NOMO-1 (cell line): Measurements from ENCODE around the gene ZNF101.

Experiments
- DNase-seq, 2 experiments: peaks; one replicate each; lab custom pipeline; 2025; ENCODE audit not compliant: unreplicated experiment in 2 of 2; lab: John Stamatoyannopoulos, UW

ZNF101 gene

GRCh38 chr19:19668230-19669012 is at the start of gene ZNF101:
Gene ZNF101 (plus strand): TSS chr19:19668839. CDS start chr19:19668964, 125 bp downstream.
- DNase-seq: peak; percentile 83 to 92

DNA sequence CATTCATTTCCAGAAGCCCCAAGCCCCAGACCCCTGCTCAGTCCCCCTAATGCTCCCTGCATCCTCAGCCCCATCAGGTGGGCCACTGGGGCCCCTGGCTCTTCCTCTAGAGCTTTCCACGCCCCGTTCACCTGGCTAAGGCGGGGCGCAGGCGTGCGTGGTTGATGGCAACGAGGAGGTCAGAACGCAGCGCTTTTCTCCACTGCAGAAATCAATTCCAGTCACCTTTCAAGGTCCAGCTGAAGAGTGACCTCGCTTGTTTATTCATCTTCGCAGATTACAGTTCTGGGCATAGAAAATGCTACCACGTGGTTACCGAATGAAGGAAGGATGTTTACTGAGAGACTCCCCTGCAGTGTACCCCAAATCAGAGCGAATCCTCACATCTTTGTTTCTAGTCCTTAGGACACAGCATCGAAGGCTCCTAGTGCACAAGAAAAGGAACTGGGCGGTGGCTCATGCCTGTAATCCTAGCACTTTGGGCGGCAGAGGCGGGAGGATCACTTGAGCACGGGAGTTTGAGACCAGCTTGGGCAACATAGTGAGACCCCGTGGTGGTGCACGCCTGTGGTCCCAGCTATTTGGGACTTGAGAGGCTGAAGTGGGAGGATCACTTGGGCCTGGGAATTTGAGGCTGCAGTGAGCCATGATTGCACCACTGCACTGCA is 49.3 kb upstream of the ZNF101 start:
- DNase-seq: no peak

- DNase-seq: no peak
Measured at GRCh38 chr19:19619849-19620210, 48.8 kb upstream of the ZNF101 start.

DNA sequence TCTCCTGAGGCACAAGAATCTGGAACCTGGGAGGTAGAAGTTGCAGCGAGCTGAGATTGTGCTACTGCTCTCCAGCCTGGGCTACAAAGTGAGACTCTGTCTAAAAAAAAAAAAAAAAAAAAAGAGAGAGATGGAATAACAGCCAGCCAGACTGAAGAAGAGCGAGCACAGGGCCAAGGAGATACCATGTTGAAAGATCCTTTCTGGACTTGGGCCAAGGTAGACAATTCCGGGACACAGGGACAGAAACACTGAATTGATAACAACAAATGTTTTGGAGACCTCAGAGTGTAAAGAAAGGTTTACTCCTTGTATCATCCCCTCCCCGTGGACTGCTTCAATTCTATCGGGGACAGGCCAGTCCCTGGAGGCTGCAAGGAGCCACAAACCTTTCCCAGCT is 45.3 kb upstream of the ZNF101 start:
- no peak for DNase-seq

DNA sequence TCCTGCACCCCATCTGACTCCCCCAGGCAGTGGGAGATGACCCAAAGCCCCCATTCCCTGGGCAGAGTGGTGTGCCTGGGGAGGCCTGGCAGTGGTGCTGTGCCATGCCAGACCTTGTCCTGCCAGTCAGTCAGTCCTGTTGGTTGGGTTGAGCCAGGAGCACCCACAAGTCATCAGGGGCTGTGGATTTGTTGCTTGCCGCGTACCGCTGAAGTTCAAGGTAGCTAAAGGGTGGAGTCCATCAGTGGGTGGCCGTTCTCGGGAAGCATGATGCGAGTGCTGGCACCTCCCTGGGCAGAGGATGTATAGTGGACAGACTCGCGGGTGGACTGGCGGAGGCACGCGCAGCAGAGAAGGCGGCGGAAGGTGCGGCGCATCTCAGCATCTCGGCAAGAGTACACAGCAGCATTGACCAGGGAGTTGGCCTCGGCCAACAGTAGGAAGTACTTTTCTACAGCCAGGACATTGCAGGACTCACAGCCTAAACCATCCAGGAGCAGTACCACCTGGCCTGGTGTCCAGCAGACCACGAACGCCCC is 44.5 kb upstream of the ZNF101 start:
- DNase-seq: no peak

GRCh38 chr19:19626516-19627472 is 41.8 kb upstream of the ZNF101 start:
- no peak for DNase-seq

- no peak for DNase-seq
Measured at GRCh38 chr19:19627621-19628500, 40.8 kb upstream of the ZNF101 start, which contains the start of gene LPAR2. Gene LPAR2 (minus strand): TSS chr19:19628220. CDS start chr19:19627275, 945 bp downstream.

DNA sequence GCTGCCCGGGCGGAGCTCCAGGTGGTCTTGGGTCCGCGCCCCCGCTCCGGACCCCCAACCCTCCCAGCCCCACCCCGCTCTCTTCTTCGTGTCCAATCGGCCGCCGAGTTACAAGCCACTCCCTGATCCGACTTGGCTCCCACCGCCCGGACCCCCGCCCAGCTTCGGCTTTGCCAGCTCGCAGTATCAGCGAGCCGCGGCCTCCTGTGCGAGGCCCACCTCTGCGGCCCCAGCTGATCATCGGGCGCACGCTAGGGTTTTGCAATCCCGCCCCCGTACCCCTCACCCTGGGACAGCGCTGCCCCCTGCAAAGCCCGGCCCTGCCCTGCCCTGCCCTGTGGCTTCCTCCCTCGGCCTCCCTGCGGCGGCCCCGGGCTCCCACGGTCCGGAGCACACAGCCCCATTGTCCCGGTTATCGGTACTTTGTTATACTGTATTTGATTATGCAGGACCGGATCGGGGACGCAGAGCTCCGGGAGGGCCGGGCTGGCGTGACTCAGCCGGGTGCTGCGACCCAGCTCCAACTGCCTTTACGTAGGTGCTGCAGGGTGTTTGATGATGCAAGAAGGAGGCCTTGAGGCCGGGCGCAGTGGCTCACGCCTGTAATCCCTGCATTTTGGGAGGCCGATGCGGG is 40.0 kb upstream of the ZNF101 start:
- DNase-seq: peak; percentile 19 to 26

DNA sequence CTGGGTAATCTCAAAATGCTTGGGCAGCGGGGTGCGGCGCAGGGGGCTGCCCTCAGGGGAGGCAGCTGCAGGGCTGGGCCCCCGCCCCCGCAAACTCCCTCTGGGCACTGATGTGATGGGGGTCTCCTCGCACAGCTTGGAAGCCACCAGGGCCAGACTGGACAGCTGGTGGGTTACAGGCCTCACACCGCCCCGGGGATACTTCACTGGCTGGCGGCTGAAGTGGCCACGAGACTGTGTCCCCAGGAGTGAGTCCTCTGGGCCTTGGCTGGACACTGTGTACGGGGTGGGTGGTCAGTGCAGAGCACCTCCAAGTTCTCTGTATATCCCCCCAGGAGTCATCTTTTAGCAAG is 38.6 kb upstream of the ZNF101 start:
- DNase-seq: no peak

DNA sequence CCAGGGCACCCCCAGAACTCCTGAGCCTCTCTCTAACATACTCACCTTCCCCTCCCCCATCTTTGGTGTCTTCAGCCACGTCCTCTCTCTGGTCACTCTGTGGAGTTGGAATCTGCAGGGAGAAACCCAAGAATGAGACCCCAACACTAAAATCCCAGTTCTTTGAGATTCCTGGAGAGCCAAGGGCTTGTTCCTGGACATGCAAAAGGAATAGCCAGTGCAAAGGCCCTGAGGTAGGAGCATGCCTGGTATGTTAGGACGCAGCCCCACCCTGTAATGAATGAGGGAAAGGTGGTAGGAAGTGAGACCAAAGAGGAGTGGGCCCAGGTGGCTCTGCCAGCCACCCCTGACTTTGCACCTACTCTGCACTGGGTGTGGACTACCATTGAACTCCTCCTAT is 38.2 kb upstream of the ZNF101 start:
- DNase-seq: no peak

DNA sequence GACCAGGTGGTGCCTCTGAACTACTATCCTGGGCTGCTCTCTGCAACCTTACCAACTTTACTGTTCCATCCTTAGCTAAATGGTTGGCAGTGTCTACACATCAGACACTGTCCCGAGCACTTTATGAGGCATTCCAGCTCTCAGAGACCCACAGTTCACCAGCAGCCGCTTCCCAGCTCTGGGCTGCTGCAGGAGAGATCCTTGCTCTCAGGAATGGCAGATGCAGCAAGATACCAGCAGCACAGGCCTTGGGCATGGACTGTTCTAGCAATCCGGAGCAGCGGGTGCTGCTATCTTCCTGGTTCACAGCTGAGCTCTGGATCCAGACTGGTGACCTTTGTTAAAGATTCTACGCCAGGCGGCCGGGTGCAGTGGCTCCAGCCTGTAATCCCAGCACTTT is 37.3 kb upstream of the ZNF101 start:
- DNase-seq: no peak

DNA sequence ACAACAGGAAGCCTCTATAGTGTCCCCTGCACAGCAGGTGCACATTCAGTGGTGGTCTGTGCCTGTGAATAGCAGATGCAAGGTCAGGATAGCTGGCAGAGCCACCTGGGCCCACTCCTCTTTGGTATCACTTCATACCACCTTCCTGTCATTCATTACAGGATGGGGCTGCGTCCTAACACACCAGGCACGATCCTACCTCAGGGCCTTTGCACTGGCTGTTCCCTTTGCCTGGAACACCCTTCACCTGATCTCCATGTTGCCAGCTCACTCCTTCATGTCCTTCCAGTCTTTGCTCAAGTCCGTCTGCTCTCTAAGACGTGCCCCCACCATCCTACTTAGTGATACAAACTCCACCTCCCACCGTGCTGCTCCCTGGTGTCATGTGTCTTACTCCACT is 36.0 kb upstream of the ZNF101 start:
- no peak for DNase-seq

GRCh38 chr19:19633711-19634515 is 34.7 kb upstream of the ZNF101 start:
- DNase-seq: no peak

DNA sequence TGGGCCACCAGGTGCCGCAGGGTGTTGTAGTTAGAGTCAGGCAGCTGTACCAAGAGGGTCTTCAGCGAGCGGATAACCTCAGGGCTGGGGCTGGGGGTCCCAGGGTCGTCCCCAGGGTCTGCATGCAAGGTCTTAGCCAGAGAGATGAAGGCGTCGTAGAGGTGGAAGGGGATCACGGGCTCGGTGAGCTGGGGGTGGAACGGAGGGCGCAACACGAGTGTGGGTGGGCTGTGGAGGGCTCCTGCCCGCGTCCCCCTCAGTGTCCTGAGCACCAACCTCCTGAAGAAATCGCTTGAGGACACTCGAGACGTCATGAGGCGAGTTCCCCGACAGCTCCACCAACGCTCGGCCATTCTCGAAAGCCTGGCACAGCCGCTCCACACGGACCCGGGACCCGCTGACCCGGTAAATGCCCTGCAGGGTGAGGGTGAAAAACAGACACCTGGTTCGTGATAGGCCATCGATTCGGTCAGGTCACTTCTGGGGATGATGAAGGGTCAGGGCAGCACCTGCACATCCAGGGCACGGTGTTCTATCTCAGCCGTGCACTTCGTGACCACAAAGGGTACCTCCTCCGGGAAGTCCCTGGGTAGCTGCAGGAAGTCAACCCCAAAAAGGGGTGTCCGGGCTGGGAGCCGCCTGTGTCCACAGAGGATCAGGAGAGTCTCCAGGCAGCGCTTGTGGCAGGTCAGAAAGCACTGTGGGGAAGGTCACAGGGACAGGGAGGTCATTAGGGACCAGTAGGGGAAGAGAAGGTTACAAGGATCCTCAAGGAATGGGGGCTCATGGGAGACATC is 33.9 kb upstream of the ZNF101 start:
- no peak for DNase-seq

DNA sequence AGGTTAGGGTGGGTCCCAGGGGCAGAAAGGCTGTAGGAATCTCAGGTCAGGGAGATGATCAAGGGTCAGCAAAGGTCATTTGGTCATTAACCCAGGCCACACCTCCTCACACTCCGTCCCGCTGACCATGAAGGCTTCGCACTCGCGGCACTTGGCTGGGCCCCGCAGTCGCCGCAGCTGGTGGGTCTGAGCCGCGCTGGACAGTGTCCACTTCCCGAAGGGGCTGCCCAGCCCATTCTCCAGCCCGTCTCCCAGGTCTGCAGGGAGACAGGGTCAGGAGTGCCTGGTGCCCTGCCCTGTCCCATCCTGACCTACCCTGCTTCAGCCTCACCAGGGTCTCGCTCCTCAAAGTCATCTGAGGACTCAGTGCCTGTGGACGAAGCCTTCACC is 33.3 kb upstream of the ZNF101 start:
- no peak for DNase-seq

- no peak for DNase-seq
Measured at GRCh38 chr19:19636573-19637185, 32.0 kb upstream of the ZNF101 start.

DNA sequence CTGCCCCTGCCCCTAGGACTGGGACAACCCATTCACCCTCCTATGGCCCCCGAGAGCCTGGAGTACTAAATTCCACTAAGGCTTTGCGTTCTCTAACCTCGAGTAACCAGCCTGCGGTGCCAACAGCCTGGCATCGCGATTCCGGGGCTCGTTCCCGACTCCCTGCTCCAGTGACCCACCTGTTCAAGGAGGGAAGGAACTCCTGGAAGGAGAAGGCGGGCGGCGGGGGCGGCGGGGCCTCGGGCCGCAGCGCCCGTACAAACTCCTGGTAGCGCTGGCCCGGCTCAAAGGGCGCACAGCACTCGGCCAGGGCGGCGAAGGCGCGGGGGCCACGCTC is 31.5 kb upstream of the ZNF101 start:
- no peak for DNase-seq
